T-helper 2 cell treated with Interferon-gamma antibody and Interleukin-4, amounts not matched to agents 100 ng/mL and 5 ng/mL, for 36 hours (primary cell): ENCODE measurements around the gene SLC15A1. TPM values are rescaled to one million over a fixed set of nuclear protein-coding genes. Genes with fewer than 3 reads are reported as not detected.
"Not testable (repeated sequence)": the region's sequence is repeated elsewhere in the genome, so short reads cannot be mapped to it uniquely, and the experiment has no call there.

Experiments used
- intact Hi-C: fragments of 100-400 bp; cut with micrococcal nuclease; formaldehyde crosslinking; loops from one replicate; pipeline ENCODE4 v1.15.1; 2023
- total RNA-seq: library from RNA; stranded (reverse); gene quantifications from 2 replicates; pipeline ENCODE4 v1.2.3, GENCODE V29; 2022

Gene SLC15A1
- total RNA-seq, 1 donor from 2014 or later, result not detected

- intact Hi-C loops, result not testable (repeated sequence)
Measured at GRCh38 chr13:98754468-98754867, 2.0 kb upstream of the SLC15A1 start.

- intact Hi-C loops, result no loop called here
Measured at GRCh38 chr13:98751861-98752466, 508 bp downstream of the SLC15A1 start.

GRCh38 chr13:98751367-98751782, 1.1 kb downstream of the SLC15A1 start:
- intact Hi-C loops, result no loop called here

- intact Hi-C loops, result no loop called here
Measured at GRCh38 chr13:98749501-98749900, 3.0 kb downstream of the SLC15A1 start.

- intact Hi-C loops, result no loop called here
Measured at GRCh38 chr13:98746968-98747367, 5.5 kb downstream of the SLC15A1 start.

- intact Hi-C loops, result no loop called here
Measured at GRCh38 chr13:98743377-98743776, 9.1 kb downstream of the SLC15A1 start.

GRCh38 chr13:98742961-98743360, 9.5 kb downstream of the SLC15A1 start:
- intact Hi-C loops, result no loop called here

GRCh38 chr13:98741741-98742435, 10.6 kb downstream of the SLC15A1 start:
- intact Hi-C loops, result no loop called here

GRCh38 chr13:98740131-98740530, 12.3 kb downstream of the SLC15A1 start:
- intact Hi-C loops, result no loop called here

GRCh38 chr13:98738993-98739392, 13.5 kb downstream of the SLC15A1 start:
- intact Hi-C loops, result no loop called here

GRCh38 chr13:98738213-98738612, 14.3 kb downstream of the SLC15A1 start:
- intact Hi-C loops, result no loop called here

- intact Hi-C loops, result no loop called here
Measured at GRCh38 chr13:98731925-98732324, 20.5 kb downstream of the SLC15A1 start.

- intact Hi-C loops, result no loop called here
Measured at GRCh38 chr13:98731038-98731437, 21.4 kb downstream of the SLC15A1 start.

GRCh38 chr13:98730441-98730840, 22.0 kb downstream of the SLC15A1 start:
- intact Hi-C loops, result no loop called here

- intact Hi-C loops, result no loop called here
Measured at GRCh38 chr13:98729658-98730057, 22.8 kb downstream of the SLC15A1 start.

- intact Hi-C loops, result no loop called here
Measured at GRCh38 chr13:98722958-98723357, 29.5 kb downstream of the SLC15A1 start.

GRCh38 chr13:98721825-98722510, 30.5 kb downstream of the SLC15A1 start:
- intact Hi-C loops, result no loop called here

GRCh38 chr13:98719527-98720250, 32.8 kb downstream of the SLC15A1 start:
- intact Hi-C loops, result no loop called here

GRCh38 chr13:98717891-98718290, 34.6 kb downstream of the SLC15A1 start:
- intact Hi-C loops, result no loop called here

GRCh38 chr13:98717256-98717655, 35.2 kb downstream of the SLC15A1 start:
- intact Hi-C loops, result no loop called here

- intact Hi-C loops, result no loop called here
Measured at GRCh38 chr13:98710521-98710920, 42.0 kb downstream of the SLC15A1 start.
